ENCODE data around the gene ARID4A. TPM values are rescaled to one million over a fixed set of nuclear protein-coding genes. Genes with fewer than 3 reads are reported as not detected.
A peak's percentile ranks its signal among the peaks of the same experiment; 100 is the strongest.

The ARID4A gene
- total and polyA plus RNA-seq, 2 of the 13 experiments (the other 11 are each of a cell fraction or from before 2014, with no cell fraction given) = 7.2 to 9.7 TPM

GRCh38 chr14:58395812-58396788 is 97.7 kb downstream of the ARID4A start, which contains the start of gene TOMM20L (continued):
- no peak for TF ChIP-seq NR2F1 (CRISPR knock-in tag; IDR thresholded peaks at IDR 0.05)
- TF ChIP-seq TEF (CRISPR knock-in tag; IDR thresholded peaks at IDR 0.05) = no peak
- no peak for TF ChIP-seq TCF12 (IDR thresholded peaks at IDR 0.05)
- TF ChIP-seq TCF12 (CRISPR knock-in tag; IDR thresholded peaks at IDR 0.05) = no peak
- TF ChIP-seq ZNF510 (CRISPR knock-in tag; IDR thresholded peaks at IDR 0.05; ENCODE audit: low read depth) = 0 out of 2 replicates have a peak, but pooled peaks have one; percentile 35
- TF ChIP-seq ZNF740 (CRISPR knock-in tag; IDR thresholded peaks at IDR 0.05) = no peak
- TF ChIP-seq TAF15 (IDR thresholded peaks at IDR 0.05; ENCODE audit: low read depth, low read length, poor library complexity, severe bottlenecking) = no peak
- no peak for TF ChIP-seq ZFP37 (CRISPR knock-in tag; IDR thresholded peaks at IDR 0.05; ENCODE audit: borderline replicate concordance)
- no peak; the same call in 1 of the 2 replicates for TF ChIP-seq SALL2 (CRISPR knock-in tag; IDR thresholded peaks at IDR 0.05)
- TF ChIP-seq, protein P1, sequence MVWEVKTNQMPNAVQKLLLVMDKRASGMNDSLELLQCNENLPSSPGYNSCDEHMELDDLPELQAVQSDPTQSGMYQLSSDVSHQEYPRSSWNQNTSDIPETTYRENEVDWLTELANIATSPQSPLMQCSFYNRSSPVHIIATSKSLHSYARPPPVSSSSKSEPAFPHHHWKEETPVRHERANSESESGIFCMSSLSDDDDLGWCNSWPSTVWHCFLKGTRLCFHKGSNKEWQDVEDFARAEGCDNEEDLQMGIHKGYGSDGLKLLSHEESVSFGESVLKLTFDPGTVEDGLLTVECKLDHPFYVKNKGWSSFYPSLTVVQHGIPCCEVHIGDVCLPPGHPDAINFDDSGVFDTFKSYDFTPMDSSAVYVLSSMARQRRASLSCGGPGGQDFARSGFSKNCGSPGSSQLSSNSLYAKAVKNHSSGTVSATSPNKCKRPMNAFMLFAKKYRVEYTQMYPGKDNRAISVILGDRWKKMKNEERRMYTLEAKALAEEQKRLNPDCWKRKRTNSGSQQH (CRISPR knock-in tag; IDR thresholded peaks at IDR 0.05; ENCODE audit: low read depth) = no peak
- no peak for TF ChIP-seq MYNN (CRISPR knock-in tag; IDR thresholded peaks at IDR 0.05; ENCODE audit: low read depth)
- TF ChIP-seq, protein P2, sequence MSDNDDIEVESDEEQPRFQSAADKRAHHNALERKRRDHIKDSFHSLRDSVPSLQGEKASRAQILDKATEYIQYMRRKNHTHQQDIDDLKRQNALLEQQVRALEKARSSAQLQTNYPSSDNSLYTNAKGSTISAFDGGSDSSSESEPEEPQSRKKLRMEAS (IDR thresholded peaks at IDR 0.05) = peak; percentile 93
- peak; percentile 78; the same call in 1 of the 2 replicates for TF ChIP-seq ZNF644 (CRISPR knock-in tag; IDR thresholded peaks at IDR 0.05; ENCODE audit: low read depth)
- TF ChIP-seq ONECUT2 (CRISPR knock-in tag; IDR thresholded peaks at IDR 0.05) = no peak
- TF ChIP-seq ZNF331 (CRISPR knock-in tag; IDR thresholded peaks at IDR 0.05) = no peak
- TF ChIP-seq AGO2 (optimal IDR thresholded peaks at IDR 0.05; ENCODE audit: low read depth, low read length) = peak; percentile 76
- no peak for TF ChIP-seq ZMAT5 (CRISPR knock-in tag; IDR thresholded peaks at IDR 0.05; ENCODE audit: borderline replicate concordance, low read depth)
- TF ChIP-seq ZFP36L2 (CRISPR knock-in tag; IDR thresholded peaks at IDR 0.05) = no peak
- TF ChIP-seq, protein P3, sequence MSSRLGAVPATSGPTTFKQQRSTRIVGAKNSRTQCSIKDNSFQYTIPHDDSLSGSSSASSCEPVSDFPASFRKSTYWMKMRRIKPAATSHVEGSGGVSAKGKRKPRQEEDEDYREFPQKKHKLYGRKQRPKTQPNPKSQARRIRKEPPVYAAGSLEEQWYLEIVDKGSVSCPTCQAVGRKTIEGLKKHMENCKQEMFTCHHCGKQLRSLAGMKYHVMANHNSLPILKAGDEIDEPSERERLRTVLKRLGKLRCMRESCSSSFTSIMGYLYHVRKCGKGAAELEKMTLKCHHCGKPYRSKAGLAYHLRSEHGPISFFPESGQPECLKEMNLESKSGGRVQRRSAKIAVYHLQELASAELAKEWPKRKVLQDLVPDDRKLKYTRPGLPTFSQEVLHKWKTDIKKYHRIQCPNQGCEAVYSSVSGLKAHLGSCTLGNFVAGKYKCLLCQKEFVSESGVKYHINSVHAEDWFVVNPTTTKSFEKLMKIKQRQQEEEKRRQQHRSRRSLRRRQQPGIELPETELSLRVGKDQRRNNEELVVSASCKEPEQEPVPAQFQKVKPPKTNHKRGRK (CRISPR knock-in tag; IDR thresholded peaks at IDR 0.05) = no peak
- TF ChIP-seq RXRA (CRISPR knock-in tag; IDR thresholded peaks at IDR 0.05) = no peak
- TF ChIP-seq POGZ (CRISPR knock-in tag; IDR thresholded peaks at IDR 0.05) = no peak; the same call in 1 of the 2 replicates
- TF ChIP-seq PAF1 (CRISPR knock-in tag; IDR thresholded peaks at IDR 0.05) = no peak
- TF ChIP-seq ZSCAN5A (CRISPR knock-in tag; IDR thresholded peaks at IDR 0.05; ENCODE audit: borderline replicate concordance) = no peak
- no peak for TF ChIP-seq NPAS2 (CRISPR knock-in tag; IDR thresholded peaks at IDR 0.05; ENCODE audit: borderline replicate concordance)

Measured in HepG2 (cell line).